HEK293 (cell line): ENCODE results near the gene MYH14.

Experiments
- REPIN1 ChIP-seq: fragments of 450-650 bp; formaldehyde crosslinking; IDR thresholded peaks from 2 replicates; pipeline ENCODE4 v1.5.1; 2017; ENCODE audit warnings: missing biosample characterization, missing genetic modification characterization, low read depth
- SCRT1 ChIP-seq: fragments of 450-650 bp; formaldehyde crosslinking; IDR thresholded peaks from 2 replicates; pipeline ENCODE4 v1.5.1; 2016; ENCODE audit warnings: missing biosample characterization, missing genetic modification characterization, borderline replicate concordance
- YY1 ChIP-seq: fragments of 450-650 bp; formaldehyde crosslinking; IDR thresholded peaks from 2 replicates; pipeline ENCODE4 v1.5.1; 2018; ENCODE audit warnings: missing biosample characterization, missing genetic modification characterization
- ZEB2 ChIP-seq: fragments of 450-650 bp; formaldehyde crosslinking; IDR thresholded peaks from 2 replicates; pipeline ENCODE4 v1.5.1; 2016; ENCODE audit warnings: missing biosample characterization, missing genetic modification characterization
- ZNF639 ChIP-seq: fragments of 450-650 bp; formaldehyde crosslinking; IDR thresholded peaks from 2 replicates; pipeline ENCODE4 v1.5.1; 2016; ENCODE audit warnings: missing biosample characterization, missing genetic modification characterization

GRCh38 chr19:50155520-50156109 lies 47.8 kb upstream of the MYH14 start:
- TF ChIP-seq ZEB2 (tag by site-specific recombination): no peak
- no peak for TF ChIP-seq SCRT1 (tag by site-specific recombination)
- no peak for TF ChIP-seq YY1
- TF ChIP-seq REPIN1 (tag by site-specific recombination): no peak
- no peak for TF ChIP-seq ZNF639 (tag by site-specific recombination)
